ACC112 (cell line): ENCODE measurements around the gene AP1S2.
"Not testable (repeated sequence)": the region's sequence is repeated elsewhere in the genome, so short reads cannot be mapped to it uniquely, and the experiment has no call there.

Experiments
- H2AFZ ChIP-seq: fragments of 200-600 bp; sonication (generic); one replicate; pipeline ENCODE4 v1.6.0; 2017; ENCODE audit warnings: antibody characterized with exemption, low read length; ENCODE audit not compliant: unreplicated experiment
- H3K27ac ChIP-seq: fragments of 200-600 bp; sonication (generic); 2 replicates; pipeline ENCODE4 v1.5.1; 2014; ENCODE audit warnings: low read depth, mild to moderate bottlenecking, antibody characterized with exemption, low read length, moderate library complexity
- H3K27me3 ChIP-seq: fragments of 200-600 bp; sonication (generic); 2 replicates; pipeline ENCODE4 v1.6.1; 2014; ENCODE audit warnings: mild to moderate bottlenecking, antibody characterized with exemption, low read length, moderate library complexity, mixed read lengths; ENCODE audit not compliant: insufficient read depth
- H3K36me3 ChIP-seq: fragments of 200-600 bp; sonication (generic); 2 replicates; pipeline ENCODE4 v1.6.1; 2016; ENCODE audit warnings: mild to moderate bottlenecking, antibody characterized with exemption, low read length, moderate library complexity, mixed read lengths; ENCODE audit not compliant: insufficient read depth
- H3K4me1 ChIP-seq: fragments of 200-600 bp; sonication (generic); one replicate; pipeline ENCODE4 v1.6.1; 2016; ENCODE audit warnings: low read length, mixed read lengths; ENCODE audit not compliant: insufficient read depth, unreplicated experiment, control insufficient read depth
- H3K4me3 ChIP-seq: fragments of 200-600 bp; sonication (generic); 2 replicates; pipeline ENCODE4 v1.5.1; 2014; ENCODE audit warnings: mild to moderate bottlenecking, low read depth, low read length
- H3K79me2 ChIP-seq: fragments of 200-600 bp; sonication (generic); one replicate; pipeline ENCODE4 v1.6.0; 2016; ENCODE audit warnings: low read length; ENCODE audit not compliant: control insufficient read depth, unreplicated experiment, insufficient read depth

The AP1S2 gene

GRCh38 chrX:15854712-15855567 lies at the start of gene AP1S2:
AP1S2 (minus strand) TSS chrX:15854813; CDS start chrX:15852524, 2,289 bp downstream.
- peak within 1 kb of the TSS; percentile 58 for H3K27ac ChIP-seq
- no peaks in the 10 kb centered on the region; the same call in 1 of the 2 replicates for H3K36me3 ChIP-seq
- peak within 1 kb of the TSS; percentile 84 for H2AFZ ChIP-seq
- H3K4me1 ChIP-seq: peaks cover 8% of the 10 kb centered on the region
- peak within 1 kb of the TSS; percentile 88 for H3K4me3 ChIP-seq
- no peaks in the 10 kb centered on the region for H3K79me2 ChIP-seq
- peaks cover 13% of the 10 kb centered on the region for H3K27me3 ChIP-seq

GRCh38 chrX:15903186-15903681 lies 48.6 kb upstream of the AP1S2 start:
- Histone ChIP-seq H3K4me1 (no peaks in the 10 kb centered on the region), H3K27me3 (no peaks in the 10 kb centered on the region)

GRCh38 chrX:15895334-15895733 lies 40.7 kb upstream of the AP1S2 start:
- no peaks in the 10 kb centered on the region for H3K4me1 ChIP-seq
- no peak overlapping the region for H2AFZ ChIP-seq
- H3K27me3 ChIP-seq: 0 out of 2 replicates have a peak, but pooled peaks cover 15% of the 10 kb centered on the region
- H3K4me3 ChIP-seq: no peak overlapping the region
- no peaks in the 10 kb centered on the region for H3K79me2 ChIP-seq
- no peak overlapping the region for H3K27ac ChIP-seq
- no peaks in the 10 kb centered on the region for H3K36me3 ChIP-seq

More at GRCh38 chrX:15903186-15903681, 48.6 kb upstream of the AP1S2 start:
- no peak overlapping the region for H2AFZ ChIP-seq
- H3K27ac ChIP-seq: no peak overlapping the region
- H3K36me3 ChIP-seq: no peaks in the 10 kb centered on the region
- H3K4me3 ChIP-seq: no peak overlapping the region
- no peaks in the 10 kb centered on the region for H3K79me2 ChIP-seq

GRCh38 chrX:15894724-15895123 lies 40.1 kb upstream of the AP1S2 start:
- Histone ChIP-seq H3K36me3 (no peaks in the 10 kb centered on the region), H3K4me3 (no peak overlapping the region), H3K79me2 (no peaks in the 10 kb centered on the region), H2AFZ (no peak overlapping the region), H3K27me3 (0 out of 2 replicates have a peak, but pooled peaks cover 15% of the 10 kb centered on the region), H3K27ac (no peak overlapping the region), H3K4me1 (no peaks in the 10 kb centered on the region)

- H2AFZ ChIP-seq: no peak overlapping the region
- no peaks in the 10 kb centered on the region for H3K4me1 ChIP-seq
Measured at GRCh38 chrX:15890463-15890862, 35.9 kb upstream of the AP1S2 start.

GRCh38 chrX:15888062-15888461 lies 33.4 kb upstream of the AP1S2 start:
- H3K27me3 ChIP-seq: no peaks in the 10 kb centered on the region
- H2AFZ ChIP-seq: no peak overlapping the region
- H3K4me3 ChIP-seq: no peak overlapping the region
- peaks cover 5% of the 10 kb centered on the region for H3K4me1 ChIP-seq
- H3K79me2 ChIP-seq: no peaks in the 10 kb centered on the region
- H3K36me3 ChIP-seq: no peaks in the 10 kb centered on the region
- no peak overlapping the region for H3K27ac ChIP-seq

More at GRCh38 chrX:15890463-15890862, 35.9 kb upstream of the AP1S2 start:
- 0 out of 2 replicates have a peak, but pooled peaks cover 15% of the 10 kb centered on the region for H3K27me3 ChIP-seq
- no peaks in the 10 kb centered on the region for H3K79me2 ChIP-seq
- no peak overlapping the region for H3K4me3 ChIP-seq
- H3K36me3 ChIP-seq: no peaks in the 10 kb centered on the region
- no peak overlapping the region for H3K27ac ChIP-seq

GRCh38 chrX:15883540-15883863 lies 28.9 kb upstream of the AP1S2 start:
- H3K4me1 ChIP-seq: peaks cover 14% of the 10 kb centered on the region
- H2AFZ ChIP-seq: no peak overlapping the region
- no peaks in the 10 kb centered on the region for H3K36me3 ChIP-seq
- no peaks in the 10 kb centered on the region for H3K27me3 ChIP-seq
- no peak overlapping the region for H3K27ac ChIP-seq
- no peaks in the 10 kb centered on the region for H3K79me2 ChIP-seq
- no peak overlapping the region for H3K4me3 ChIP-seq

- Histone ChIP-seq H3K4me3 (no peak overlapping the region), H2AFZ (peak overlapping the region; percentile 89)
Measured at GRCh38 chrX:15882704-15883539, 28.3 kb upstream of the AP1S2 start.

GRCh38 chrX:15881381-15881897 lies 26.8 kb upstream of the AP1S2 start:
- H3K36me3 ChIP-seq: no peaks in the 10 kb centered on the region
- H2AFZ ChIP-seq: no peak overlapping the region
- H3K27ac ChIP-seq: no peak overlapping the region
- H3K27me3 ChIP-seq: no peaks in the 10 kb centered on the region
- no peaks in the 10 kb centered on the region for H3K79me2 ChIP-seq
- peaks cover 25% of the 10 kb centered on the region for H3K4me1 ChIP-seq
- H3K4me3 ChIP-seq: no peak overlapping the region

More at GRCh38 chrX:15882704-15883539, 28.3 kb upstream of the AP1S2 start:
- H3K36me3 ChIP-seq: no peaks in the 10 kb centered on the region
- H3K4me1 ChIP-seq: peaks cover 14% of the 10 kb centered on the region
- H3K27me3 ChIP-seq: no peaks in the 10 kb centered on the region
- no peak overlapping the region for H3K27ac ChIP-seq
- H3K79me2 ChIP-seq: no peaks in the 10 kb centered on the region

- H2AFZ ChIP-seq, H3K36me3 ChIP-seq, H3K27me3 ChIP-seq, H3K4me3 ChIP-seq, H3K79me2 ChIP-seq: not testable (repeated sequence)
- peak overlapping the region; percentile 16; the same call in 1 of the 2 replicates for H3K27ac ChIP-seq
- H3K4me1 ChIP-seq: peaks cover 18% of the 10 kb centered on the region
Measured at GRCh38 chrX:15877914-15878313, 23.3 kb upstream of the AP1S2 start.
